Measurements from ENCODE around the gene HARS1.
"Not testable (repeated sequence)": the region's sequence is repeated elsewhere in the genome, so short reads cannot be mapped to it uniquely, and the experiment has no call there.

Gene HARS1

DNA sequence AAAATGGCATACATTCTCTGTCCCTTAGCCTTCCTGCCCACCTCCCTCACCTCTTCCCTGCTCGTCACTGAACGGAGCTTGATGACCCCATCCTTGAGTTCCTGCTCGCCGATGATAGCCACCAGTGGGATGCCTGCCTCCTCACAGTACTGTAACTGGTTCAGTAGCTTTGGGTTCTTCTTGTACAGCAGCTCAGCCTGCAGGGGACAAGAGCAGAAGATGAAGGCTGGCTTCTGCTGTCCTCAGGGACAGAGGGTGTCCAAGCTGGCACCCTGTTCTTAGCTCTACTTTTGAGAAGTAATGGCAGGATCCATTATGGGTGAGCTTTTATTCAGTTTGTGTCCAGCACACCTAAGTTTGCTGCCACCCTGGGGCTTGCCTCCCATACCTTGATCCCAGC is 16.5 kb downstream of the HARS1 start:
- DNase-seq (ENCODE audit: low spot score): no peak

DNA sequence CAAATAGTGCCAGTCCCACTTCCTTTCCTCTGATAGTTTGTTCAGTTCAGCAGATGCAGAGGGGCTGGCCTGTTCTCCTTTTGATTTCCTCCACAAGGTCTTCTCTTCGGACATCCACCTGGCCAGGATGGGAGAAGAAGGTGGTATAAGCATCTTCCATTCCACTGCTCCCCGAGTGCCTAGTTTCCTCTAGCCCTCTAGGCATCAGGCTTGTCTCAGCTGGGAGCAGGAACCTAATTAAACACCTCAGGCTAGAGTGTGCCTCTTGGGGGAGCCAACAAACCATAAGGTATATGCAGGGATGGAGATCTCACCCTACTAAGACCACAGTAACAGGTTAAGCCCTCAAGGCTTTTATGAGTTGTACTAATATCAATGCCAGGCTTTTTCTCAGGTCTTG is 17.0 kb downstream of the HARS1 start:
- no peak for DNase-seq (ENCODE audit: low spot score)

DNA sequence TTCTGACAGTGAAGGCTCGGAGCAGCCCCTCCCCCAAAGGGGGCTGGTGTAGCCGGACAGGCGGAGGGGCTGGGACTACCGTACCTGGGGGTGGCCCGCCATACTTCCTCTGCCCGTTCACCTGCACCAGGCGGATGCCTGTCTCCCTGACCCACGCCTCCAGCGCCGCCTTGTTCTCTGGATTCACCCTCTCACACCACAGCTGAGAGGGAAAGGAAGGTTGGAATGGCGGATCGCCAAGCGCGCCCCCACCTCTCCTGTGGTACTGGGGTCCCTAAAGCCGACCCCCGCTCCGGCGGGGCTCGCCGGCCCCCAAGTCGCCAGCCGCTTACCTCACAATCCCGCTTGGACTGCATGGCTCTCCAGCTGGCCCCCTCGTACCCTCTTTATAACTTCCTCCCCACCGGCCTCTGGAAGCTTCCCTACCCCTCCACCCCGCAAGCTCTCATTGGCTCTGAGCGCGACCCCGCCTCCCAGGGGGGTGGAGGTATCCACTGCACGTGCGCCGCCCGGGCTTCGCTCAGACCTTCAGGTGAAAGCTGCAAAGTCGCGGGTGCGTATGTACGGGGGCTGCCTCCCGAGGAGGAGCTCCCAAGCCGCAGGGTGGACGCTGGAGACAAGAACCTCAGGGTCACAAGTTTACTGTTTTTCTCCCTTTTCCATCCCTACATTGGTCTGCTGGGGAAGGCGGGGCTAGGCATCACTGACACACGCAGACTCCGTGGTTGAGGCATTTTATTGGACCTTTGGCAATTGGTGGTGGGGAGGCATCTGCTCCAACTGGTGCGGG is 17.8 kb downstream of the HARS1 start, which contains the start of gene DND1:
Gene DND1 (minus strand): TSS at position 390 of the 790 bp plus-strand sequence. CDS start 34 bp downstream, at position 356.
- no peak for DNase-seq (ENCODE audit: low spot score)

DNA sequence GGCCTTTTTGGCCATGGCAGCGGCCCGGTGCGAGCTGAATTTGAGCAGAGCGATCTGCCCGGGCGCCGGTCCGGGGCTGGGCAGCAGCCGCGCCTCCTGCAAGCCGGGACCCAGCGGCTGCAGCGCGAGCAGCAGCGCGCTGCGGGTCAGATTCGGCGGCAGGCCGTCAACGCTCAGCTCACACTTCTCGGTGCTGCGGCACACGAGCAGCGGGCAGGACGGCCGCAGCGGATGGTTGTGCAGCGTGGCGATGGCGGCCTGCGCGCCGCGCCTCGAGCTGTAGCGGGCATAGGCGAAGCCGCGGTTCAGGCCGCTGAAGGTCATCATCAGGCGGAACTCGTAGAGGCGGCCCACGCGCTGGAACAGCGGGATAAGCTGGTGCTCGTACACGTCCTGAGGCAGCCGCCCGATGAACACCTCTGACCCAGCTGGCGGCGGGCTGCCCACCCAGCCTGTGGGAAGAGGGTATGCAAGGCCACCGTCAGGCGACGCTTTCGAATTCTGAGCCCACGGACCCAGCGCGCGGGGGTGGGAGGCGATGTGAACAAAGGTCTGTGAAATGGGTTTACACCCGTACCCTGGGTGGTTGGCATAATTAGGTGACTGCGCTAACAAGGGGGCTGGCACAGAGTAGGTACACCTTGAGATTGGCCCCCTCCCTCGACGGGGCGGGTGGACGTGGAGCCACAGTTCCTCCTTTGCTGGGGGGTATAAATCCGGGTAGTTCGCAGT is 18.5 kb downstream of the HARS1 start:
- no peak for DNase-seq (ENCODE audit: low spot score)

DNA sequence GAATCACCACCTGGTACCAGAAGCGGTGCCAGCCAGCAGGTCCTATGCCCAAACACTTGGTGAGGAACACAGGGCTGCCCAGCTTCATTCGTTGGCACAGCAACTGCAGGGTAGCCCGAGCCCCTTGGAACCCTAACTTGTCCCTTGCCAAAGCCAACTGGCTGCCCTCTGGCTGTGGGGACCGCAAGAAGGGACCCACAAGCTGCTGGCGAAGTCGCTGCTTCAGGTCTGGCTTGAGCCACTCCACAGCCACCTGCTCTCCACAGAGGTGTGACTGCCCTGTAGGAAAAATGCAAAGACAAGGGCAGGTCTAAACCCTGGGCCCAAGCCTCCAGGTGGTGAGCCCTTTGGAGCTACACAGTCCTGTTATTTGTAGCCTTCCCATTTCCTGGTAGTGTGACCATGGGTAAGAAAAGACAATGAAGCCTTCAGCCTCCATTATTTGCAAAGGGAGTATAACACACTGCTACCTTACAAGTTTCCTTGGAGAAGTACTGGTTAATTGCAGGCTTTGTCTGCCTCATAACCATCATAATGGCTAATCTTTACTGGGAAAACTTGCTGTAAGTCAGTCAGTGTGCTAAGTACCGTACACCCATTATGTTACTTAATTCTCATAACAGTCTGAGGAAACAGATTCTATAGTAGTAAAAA is 19.6 kb downstream of the HARS1 start:
- DNase-seq (ENCODE audit: low spot score): no peak

DNA sequence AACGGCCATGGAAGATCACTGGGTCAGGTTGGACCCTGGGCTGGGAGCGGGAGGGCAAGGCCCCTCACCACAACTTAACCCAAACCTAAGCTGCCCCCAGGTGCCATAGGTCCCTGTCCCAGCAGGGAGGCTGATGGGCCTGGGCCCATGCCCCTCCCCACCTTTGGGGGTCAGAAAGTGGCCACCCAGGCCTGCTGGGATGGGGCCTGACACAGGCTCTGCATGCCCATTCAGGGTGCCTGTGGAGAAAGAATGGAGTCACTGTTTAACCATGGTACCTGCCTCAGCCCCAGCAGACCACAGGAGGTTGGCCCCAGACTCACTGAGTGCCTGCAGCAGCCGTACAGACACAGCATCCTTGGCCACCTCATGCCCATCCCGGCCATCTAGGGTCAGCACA is 20.1 kb downstream of the HARS1 start:
- DNase-seq (ENCODE audit: low spot score): not testable (repeated sequence)

DNA sequence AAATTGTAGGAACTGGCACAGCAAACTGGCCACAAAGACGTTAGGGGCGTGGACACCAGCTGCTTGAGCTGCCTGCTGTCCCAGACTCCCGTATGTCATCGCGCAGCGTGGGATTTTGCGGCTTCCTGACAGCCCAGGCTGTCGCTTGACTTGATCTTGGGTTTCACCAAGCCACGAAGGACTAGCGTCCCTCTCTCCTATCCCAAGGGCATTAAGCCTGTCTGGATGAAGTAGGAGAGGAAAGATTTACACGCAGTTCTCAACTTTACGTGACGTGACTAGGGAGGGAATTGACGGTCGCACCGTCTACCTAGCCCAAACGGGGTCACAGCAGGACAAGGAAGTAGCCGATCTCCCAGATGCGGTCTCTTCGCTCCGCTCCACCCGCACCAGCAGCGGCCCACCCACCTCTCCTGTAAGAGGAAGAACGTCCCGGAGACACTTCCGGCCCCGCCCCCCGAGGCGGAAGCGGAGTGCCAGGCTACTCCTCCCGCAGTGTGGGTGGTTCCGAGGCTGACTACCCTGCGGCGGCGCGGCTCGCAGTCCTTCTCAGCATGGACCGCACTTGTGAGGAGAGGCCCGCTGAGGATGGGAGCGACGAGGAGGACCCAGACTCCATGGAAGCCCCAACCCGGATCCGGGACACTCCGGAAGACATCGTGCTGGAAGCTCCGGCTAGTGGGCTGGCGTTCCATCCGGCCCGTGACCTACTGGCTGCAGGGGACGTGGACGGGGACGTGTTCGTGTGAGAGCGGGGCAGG is 26.6 kb downstream of the HARS1 start, which contains the start of gene WDR55:
Gene WDR55 (plus strand): TSS at position 546 of the 761 bp plus-strand sequence. CDS start 9 bp downstream, at position 555.
- peak; percentile 95 for DNase-seq (ENCODE audit: low spot score)

DNA sequence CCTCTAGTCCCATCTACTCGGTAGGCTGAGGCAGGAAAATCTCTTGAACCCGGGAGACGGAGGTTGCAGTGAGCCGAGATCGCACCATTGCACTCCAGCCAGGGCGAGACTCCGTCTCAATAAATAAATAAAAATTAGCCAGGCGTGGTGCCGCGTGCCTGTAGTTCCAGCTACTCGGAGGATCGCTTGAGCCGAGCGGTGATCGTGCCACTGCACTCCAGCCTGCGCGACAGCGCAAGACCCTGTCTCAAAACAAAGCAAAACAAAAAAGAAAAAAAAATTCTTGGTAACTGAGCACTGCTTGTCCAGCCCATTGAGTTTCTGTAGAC is 27.2 kb downstream of the HARS1 start:
- no peak for DNase-seq (ENCODE audit: low spot score)

DNA sequence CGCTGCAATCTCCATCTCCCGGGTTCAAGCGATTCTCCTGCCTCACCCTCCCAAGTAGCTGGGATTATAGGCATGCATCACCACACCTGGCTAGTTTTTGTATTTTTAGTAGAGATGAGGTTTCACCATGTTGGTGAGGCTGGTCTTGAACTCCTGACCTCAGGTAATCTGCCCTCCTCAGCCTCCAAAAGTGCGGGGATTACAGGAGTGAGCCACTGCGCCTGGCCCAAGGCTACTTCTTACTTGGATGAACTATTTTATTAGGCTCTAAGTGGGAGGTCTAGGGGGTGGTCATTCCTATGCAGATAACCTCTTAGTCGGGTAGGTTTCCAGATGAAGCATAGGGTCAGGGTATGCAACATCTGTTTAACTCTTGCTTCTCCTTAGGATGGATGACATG is 30.8 kb downstream of the HARS1 start:
- DNase-seq (ENCODE audit: low spot score): not testable (repeated sequence)

DNA sequence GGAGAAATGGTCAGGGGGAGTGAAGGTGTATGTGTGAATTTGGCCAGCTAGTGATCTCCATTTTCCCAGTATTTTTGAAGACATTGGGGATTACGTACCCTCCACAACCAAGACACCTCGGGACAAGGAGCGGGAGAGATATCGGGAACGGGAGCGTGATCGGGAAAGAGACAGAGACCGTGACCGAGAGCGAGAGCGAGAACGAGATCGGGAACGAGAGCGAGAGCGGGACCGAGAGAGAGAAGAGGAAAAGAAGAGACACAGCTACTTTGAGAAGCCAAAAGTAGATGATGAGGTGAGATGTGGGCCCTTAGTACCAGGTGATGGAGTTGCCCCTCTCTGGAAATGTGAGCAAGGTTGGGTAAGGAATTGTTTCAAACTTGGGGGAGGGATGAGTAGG is 32.3 kb downstream of the HARS1 start:
- no peak for DNase-seq (ENCODE audit: low spot score)

DNA sequence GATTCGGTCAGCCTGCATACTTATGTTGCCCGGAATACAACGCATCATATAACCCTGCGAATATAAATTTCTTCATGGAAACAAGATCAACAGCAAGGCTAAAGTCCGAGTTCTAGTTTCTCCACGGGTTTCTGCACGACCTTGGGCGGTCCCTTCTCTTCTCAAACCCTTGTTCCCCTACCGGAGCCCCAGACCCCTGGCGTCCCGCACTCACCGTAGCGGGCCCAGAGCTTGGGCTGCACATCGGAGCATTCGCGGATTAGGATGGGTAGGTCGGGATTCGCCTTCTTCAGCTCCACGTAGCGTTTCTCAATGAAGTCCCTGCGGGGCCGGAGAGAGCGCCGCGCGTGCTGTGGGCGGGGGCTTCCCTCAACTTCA is 44.1 kb downstream of the HARS1 start:
- DNase-seq (ENCODE audit: low spot score): no peak

DNA sequence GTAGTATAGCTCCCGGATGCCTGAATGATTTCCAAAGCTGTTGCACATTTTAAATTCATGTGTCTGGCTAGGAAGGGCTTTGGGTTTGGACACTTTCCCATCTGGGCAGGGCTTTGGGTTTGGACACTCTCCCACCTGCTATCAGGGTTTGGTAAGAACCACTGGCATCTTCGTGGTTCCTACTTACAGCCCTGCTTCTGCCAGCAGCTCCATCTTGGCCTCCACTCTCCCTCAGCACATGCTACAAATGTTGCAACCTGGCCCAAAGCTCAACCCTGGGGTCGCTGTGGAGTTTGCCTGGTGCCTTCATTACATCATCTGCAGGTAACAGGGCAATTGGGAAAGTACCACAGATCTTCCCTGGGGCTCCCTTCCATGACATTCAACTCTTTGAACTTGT is 48.5 kb downstream of the HARS1 start:
- DNase-seq (ENCODE audit: low spot score): no peak

DNA sequence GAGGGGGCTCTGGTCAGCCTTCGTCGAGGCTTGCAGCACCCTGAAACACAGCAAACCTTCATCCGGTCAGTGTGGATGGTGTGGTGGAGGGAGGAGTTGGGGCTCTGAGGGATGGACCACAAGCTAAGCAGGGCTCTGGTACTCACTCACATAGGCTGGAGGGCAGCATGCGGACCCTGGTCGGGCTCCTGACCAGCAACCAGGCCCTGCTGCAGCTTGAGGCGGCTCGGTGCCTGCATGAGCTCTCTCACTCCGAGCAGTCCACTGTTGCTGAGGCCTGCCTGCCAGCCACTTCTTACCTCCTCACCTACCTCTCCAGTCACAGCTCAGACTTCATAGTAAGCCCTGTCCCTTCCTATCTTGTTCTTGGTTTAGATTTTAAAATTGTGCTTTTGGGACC is 49.5 kb downstream of the HARS1 start:
- DNase-seq (ENCODE audit: low spot score): no peak

DNA sequence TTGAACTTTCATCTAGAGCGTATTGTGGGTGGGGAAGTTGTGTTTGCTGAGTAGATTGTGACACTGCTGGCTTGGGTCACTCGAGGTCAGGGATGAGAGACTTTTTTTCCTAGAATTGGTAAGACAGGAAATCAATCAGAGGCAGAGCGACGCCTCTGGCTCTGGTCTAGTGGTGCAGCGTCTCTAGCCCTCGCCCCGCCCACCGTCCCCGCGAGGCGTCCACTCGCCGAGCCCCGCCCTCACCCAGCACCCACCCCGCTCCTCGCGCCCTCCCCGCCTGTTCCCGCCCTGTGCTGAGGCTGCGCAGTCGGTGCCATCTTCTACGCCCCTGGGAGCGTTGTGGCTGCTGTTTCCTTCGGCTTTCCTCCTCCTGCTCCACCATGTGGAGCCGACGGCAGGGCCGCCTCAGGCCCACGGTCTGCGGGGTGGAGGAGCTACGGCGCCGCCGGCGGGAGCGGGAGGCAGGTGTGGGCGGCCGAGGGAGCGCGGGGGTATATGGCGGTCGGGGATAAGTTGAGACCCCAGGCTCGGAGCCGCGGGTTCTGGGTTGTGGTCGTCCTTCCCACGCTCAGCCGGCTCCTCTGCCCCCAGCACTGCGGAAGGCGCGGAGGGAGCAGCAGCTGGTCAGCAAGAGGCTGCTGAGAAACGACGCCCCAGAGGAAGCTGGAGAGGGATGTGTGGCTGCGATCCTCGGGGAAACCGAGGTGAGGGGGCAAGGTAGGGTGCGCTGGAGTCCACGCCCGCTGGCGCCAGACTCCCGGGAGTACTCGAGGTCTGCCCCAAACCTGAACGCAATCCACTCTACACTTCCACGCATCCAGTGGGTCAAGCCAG is 51.8 kb downstream of the HARS1 start, which contains the start of gene TMCO6:
Gene TMCO6 (plus strand): TSS at position 304 of the 834 bp plus-strand sequence. CDS start 77 bp downstream, at position 381.
- DNase-seq (ENCODE audit: low spot score): peak; percentile 96

DNA sequence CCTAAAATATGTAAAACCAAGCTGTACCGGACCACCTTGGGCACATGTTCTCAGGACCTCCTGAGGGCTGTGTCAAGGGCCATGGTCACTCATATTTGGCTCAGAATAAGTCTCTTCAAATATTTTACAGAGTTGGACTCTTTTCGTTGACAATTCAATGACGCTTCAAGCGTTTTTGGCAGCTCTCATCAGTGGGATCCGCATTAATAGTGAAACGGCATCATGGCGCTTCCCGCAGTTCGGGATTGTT is 52.3 kb downstream of the HARS1 start:
- not testable (repeated sequence) for DNase-seq (ENCODE audit: low spot score)

DNA sequence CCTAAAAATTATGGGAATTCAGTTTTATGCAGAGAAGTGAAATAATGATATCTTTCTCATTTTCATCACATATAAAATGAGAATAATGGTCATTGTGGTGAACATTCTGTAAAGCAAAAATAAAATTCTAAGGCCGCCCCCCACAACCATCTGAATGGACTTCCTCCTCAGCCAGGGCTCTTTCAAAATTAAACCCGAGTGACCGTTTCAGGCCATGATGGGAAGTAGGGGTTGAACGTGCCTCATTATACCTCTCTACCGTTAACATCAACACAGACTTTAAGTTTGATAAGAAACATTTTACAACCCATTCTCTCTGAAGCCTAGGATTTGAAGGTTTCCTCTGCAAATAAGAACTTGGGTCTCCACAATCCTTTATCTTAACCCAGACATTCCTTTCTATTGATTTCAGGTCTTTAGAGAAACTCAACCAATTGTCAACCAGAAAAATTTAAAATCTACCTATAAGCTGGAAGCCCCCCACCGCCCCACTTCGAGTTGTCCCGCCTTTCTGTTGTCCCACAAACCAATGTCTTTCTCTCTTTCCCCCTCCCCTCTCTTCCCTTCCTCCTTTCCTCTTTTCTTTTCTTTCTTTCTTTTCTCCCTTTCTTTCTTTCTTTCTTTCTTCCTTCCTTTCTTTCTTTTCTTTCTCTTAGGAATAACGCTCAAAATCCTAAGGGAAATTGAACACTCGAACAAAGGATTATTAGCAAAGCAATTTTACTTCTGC is 53.6 kb downstream of the HARS1 start:
- DNase-seq (ENCODE audit: low spot score): no peak

DNA sequence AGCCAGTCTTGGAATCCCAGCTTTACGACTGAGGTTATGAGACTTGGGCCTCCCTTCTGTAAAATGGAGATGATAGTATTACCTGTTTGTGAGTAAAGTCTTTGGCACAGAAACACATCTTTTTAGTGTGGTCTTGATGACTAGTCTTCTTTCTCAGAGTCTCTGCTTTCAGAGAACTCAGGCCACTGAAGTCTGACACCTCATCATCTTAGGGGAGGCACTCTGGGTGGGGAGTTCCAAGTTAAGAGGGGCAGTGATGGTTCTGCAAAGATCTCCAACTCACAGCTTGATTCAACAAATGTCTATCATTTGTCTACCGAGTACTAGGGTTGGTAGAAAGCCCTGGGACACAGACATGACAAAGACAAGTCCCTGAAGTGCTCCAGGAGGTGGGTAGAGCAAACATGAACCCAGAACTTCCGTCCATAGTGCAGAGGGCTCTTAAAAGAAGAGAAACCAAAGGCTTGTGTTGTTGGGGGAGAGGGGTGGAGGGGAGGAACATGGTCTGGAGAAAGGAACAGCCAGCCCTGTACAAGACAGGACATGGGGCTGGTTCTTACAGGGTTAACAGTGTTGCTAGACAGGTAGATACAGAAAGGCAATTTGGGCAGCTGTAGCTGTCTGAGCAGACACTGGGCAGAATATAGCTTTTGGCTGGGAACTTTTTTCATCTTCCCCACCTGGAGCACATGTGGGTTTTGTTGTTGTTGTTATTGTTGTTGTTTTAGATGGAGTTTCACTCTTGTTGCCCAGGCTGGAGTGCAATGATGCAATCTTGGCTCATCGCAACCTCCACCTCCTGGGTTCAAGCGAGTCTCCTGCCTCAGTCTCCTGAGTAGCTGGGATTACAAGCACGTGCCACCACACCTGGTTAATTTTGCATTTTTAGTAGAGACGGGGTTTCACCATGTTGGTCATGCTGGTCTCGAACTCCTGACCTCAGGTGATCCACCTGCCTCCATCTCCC is 55.6 kb downstream of the HARS1 start:
- DNase-seq (ENCODE audit: low spot score): no peak

DNA sequence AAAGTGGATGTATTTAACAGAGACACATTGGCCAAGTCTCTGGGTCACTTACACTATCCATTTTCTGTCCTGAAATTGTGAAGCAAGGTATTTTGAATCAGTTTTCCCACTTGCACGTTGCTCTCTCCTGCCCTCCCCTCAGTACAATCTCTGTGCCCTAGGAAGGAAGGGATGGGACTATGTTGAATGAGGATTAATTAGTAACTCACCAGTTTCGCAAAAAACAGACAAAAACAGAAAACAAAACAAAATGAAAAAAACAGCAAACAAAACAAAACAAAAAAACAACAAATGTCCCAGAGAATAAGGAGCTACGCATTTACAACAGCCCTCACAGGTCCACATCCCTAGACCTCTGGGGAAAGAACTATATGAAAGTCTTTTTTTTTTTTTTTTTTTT is 57.1 kb downstream of the HARS1 start:
- DNase-seq (ENCODE audit: low spot score): no peak

DNA sequence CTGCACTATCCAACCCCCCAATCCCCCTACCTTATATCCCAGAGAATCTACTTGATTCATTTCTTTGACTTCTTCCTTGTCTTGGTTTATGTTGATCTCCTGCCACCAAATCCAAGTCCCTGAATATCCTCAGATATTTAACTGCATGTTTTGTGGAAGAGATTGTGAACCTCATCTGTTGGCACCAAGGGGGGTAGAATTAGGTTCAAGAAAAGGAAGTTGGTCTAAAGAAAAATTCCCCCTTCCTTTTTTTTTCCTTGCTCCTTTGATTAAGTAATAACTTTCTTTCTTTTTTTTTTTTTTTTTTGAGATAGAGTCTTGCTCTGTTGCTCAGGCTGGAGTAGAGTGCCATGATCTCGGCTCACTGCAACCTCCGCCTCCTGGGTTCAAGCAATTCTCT is 57.7 kb downstream of the HARS1 start:
- no peak for DNase-seq (ENCODE audit: low spot score)
